ENCODE results near the gene FMNL1.

DNA sequence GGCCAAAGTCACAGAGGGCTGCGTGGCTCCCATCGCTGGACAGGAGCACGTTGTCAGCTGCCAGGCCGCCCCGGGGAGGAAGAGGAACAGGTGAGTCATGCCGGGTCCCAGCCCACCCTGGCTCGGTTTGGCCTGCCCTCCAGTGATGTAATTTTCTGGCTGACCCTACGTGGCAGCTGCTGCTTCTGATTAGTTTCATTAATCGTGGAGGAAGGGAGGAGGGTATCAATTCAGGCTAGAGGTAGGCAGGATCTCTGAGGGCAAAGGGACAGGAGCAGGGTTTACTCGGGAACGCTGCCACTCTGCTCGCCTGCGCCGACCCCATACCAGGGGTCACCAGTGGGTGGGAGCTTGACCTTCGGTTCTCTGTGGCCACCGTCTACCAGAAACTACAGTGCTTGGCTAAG, 51.9 kb downstream of the FMNL1 start:
- TF ChIP-seq CTCF (IDR thresholded peaks at IDR 0.05) = no peak
- no peak for TF ChIP-seq POLR2A (IDR thresholded peaks at IDR 0.05)
- no peak for TF ChIP-seq POLR2AphosphoS5 (IDR thresholded peaks at IDR 0.05)
- no peak for TF ChIP-seq EP300 (IDR thresholded peaks at IDR 0.05)

All from upper lobe of left lung (tissue), 4 donors.